DND-41 (cell line): ENCODE results near the gene PMF1.
A peak's percentile ranks its signal among the peaks of the same experiment; 100 is the strongest.

ENCODE experiments used
- ATAC-seq: fragments of 200-7000 bp; cut with Tn5 transposase; 3 replicates; pipeline ENCODE4 v1.9.1; 2021; ENCODE audit warnings: low read depth; ENCODE audit not compliant: insufficient read depth
- DNase-seq: peaks from one replicate; pipeline ENCODE4 v3.0.0-alpha.2; 2020
- H2AFZ ChIP-seq: 2 replicates; pipeline ENCODE4 v1.6.0; 2012; ENCODE audit warnings: low read depth, low read length
- H3K27ac ChIP-seq: 2 replicates; pipeline ENCODE4 v1.5.1; 2012; ENCODE audit warnings: low read length, inconsistent platforms
- H3K27me3 ChIP-seq: fragments of 200-600 bp; sonication (generic); 2 replicates; pipeline ENCODE4 v1.6.0; 2012; ENCODE audit warnings: low read length, mild to moderate bottlenecking, inconsistent platforms; ENCODE audit not compliant: insufficient read depth, poor library complexity
- H3K36me3 ChIP-seq: 2 replicates; pipeline ENCODE4 v1.5.1; 2012; ENCODE audit warnings: low read length, inconsistent platforms; ENCODE audit not compliant: insufficient read depth
- H3K4me1 ChIP-seq: 2 replicates; pipeline ENCODE4 v1.5.1; 2012; ENCODE audit warnings: mild to moderate bottlenecking, low read length; ENCODE audit not compliant: insufficient read depth
- H3K4me2 ChIP-seq: 2 replicates; pipeline ENCODE4 v1.6.0; 2012; ENCODE audit warnings: mild to moderate bottlenecking, moderate library complexity, low read length, inconsistent platforms; ENCODE audit not compliant: insufficient read depth
- H3K4me3 ChIP-seq, 2 experiments: fragments of 200-600 bp in 1 of 2; shearing (Covaris generic) in 1 of 2; 2 replicates each; pipeline ENCODE4 v1.5.1; 2012 to 2016; ENCODE audit warnings: inconsistent platforms in 2 of 2, low read length in 2 of 2, mild to moderate bottlenecking in 2 of 2, low read depth in 1 of 2, moderate library complexity in 1 of 2
- H3K79me2 ChIP-seq: 2 replicates; pipeline ENCODE4 v1.6.0; 2012; ENCODE audit warnings: low read length, inconsistent platforms; ENCODE audit not compliant: insufficient read depth
- H3K9ac ChIP-seq: 2 replicates; pipeline ENCODE4 v1.6.0; 2012; ENCODE audit warnings: low read depth, mild to moderate bottlenecking, inconsistent platforms, low read length, moderate library complexity
- H3K9me3 ChIP-seq: 2 replicates; pipeline ENCODE4 v1.5.1; 2012; ENCODE audit warnings: low read length, moderate library complexity, mild to moderate bottlenecking, inconsistent platforms; ENCODE audit not compliant: insufficient read depth, severe bottlenecking
- H4K20me1 ChIP-seq: 2 replicates; pipeline ENCODE4 v1.6.0; 2012; ENCODE audit warnings: low read length; ENCODE audit not compliant: insufficient read depth
- EZH2 ChIP-seq: IDR thresholded peaks from 3 replicates; pipeline ENCODE4 v1.6.1; 2012; ENCODE audit warnings: borderline replicate concordance, low read depth, mild to moderate bottlenecking, moderate library complexity, low read length, inconsistent platforms; ENCODE audit not compliant: severe bottlenecking
- TF ChIP-seq, protein P1 (sequence below): IDR thresholded peaks from 2 replicates; pipeline ENCODE4 v1.5.1; 2012; ENCODE audit warnings: borderline replicate concordance, low read length, moderate library complexity, mild to moderate bottlenecking; ENCODE audit not compliant: poor library complexity, severe bottlenecking; ENCODE audit errors: extremely low read depth

Gene PMF1

DNA sequence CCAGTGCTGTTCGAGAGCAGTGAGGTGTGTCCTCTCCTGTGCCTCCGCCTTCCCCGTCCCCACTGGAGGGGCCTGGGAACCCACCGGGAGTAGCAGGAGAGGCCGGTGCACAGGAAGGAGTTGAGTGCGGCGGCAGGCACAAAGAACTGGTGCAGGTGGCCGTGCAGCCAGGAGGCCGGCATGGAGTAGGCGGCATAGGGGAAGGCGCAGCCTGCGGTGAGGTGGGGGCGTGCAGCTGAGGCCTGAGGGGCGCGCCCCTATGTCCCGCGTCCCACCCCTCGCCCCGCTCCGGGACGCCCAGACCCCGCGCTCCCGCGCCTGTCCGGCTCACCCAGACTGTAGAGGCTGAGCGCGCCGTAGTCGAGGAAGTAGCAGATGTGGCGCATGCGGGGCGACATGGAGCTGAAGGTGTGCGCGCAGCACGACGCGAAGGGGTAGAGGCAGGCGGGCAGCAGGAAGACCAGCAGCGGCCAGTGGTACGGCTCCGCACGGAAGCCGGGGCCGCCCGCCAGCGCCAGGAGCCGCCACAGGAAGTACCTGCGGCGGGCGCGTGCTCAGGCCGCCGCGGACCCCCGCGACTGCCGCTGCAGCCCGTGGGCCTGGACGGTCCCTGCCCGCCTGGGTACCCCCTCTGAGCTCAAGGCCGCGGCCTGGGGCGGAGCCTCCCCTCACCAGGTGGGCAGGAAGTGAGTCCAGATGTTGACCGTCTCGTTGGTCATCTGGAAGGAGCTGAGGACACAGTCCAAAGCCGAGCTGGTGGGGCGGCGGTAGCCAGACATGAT is 32.8 kb downstream of the PMF1 start:
- H3K4me3 ChIP-seq: no peak overlapping the region
- H3K4me2 ChIP-seq: no peak overlapping the region
- no peaks in the 10 kb centered on the region for H3K4me1 ChIP-seq
- no peak for TF ChIP-seq EZH2
- TF ChIP-seq, protein P1, sequence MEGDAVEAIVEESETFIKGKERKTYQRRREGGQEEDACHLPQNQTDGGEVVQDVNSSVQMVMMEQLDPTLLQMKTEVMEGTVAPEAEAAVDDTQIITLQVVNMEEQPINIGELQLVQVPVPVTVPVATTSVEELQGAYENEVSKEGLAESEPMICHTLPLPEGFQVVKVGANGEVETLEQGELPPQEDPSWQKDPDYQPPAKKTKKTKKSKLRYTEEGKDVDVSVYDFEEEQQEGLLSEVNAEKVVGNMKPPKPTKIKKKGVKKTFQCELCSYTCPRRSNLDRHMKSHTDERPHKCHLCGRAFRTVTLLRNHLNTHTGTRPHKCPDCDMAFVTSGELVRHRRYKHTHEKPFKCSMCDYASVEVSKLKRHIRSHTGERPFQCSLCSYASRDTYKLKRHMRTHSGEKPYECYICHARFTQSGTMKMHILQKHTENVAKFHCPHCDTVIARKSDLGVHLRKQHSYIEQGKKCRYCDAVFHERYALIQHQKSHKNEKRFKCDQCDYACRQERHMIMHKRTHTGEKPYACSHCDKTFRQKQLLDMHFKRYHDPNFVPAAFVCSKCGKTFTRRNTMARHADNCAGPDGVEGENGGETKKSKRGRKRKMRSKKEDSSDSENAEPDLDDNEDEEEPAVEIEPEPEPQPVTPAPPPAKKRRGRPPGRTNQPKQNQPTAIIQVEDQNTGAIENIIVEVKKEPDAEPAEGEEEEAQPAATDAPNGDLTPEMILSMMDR: no peak
- no peak overlapping the region for H3K27ac ChIP-seq
- H3K9ac ChIP-seq: no peak overlapping the region
- H3K79me2 ChIP-seq: no peaks in the 10 kb centered on the region
- no peaks in the 10 kb centered on the region for H3K9me3 ChIP-seq
- no peaks in the 10 kb centered on the region for H3K27me3 ChIP-seq
- H3K36me3 ChIP-seq: peaks cover 22% of the 10 kb centered on the region
- H4K20me1 ChIP-seq: peaks cover 17% of the 10 kb centered on the region
- no peak overlapping the region for H2AFZ ChIP-seq
- DNase-seq (no peak), ATAC-seq (no peak)

DNA sequence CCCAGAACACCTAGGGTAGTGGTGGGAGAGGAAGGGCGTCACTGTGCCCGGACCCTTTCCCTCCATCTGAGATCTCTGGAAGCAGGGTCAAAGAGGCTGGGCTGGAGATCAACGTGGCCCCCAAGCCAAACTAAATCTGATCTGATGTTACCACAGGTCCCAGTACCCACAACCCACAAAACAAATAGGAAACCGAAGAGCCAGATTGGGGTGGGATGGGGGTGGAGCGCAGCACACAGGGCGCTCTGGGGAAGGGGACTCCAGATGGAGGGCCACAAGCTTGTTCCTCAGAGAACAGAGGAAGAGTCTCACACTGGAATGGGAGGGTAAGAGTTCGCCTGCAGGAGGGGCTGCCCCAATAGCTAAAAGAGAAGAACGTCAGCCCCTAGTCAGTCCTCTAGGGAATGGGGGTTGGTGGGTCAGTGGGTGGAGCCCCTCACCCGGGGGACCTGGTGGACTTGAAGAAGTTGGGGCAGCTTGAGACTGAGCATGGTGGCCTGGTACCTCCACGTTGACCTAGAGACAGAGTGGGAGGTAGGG is 33.5 kb downstream of the PMF1 start:
- H3K27ac ChIP-seq: no peak overlapping the region
- H3K9ac ChIP-seq: no peak overlapping the region
- H3K4me2 ChIP-seq: no peak overlapping the region
- no peaks in the 10 kb centered on the region for H3K4me1 ChIP-seq
- H3K36me3 ChIP-seq: peaks cover 26% of the 10 kb centered on the region
- H4K20me1 ChIP-seq: peaks cover 17% of the 10 kb centered on the region
- no peak overlapping the region for H3K4me3 ChIP-seq
- H3K27me3 ChIP-seq: no peaks in the 10 kb centered on the region
- TF ChIP-seq EZH2: no peak
- TF ChIP-seq, protein P1: no peak
- no peak overlapping the region for H2AFZ ChIP-seq
- no peaks in the 10 kb centered on the region for H3K9me3 ChIP-seq
- no peak for DNase-seq
- ATAC-seq: 0 out of 3 replicates have a peak, but pooled peaks have one; percentile 3
- H3K79me2 ChIP-seq: no peaks in the 10 kb centered on the region

DNA sequence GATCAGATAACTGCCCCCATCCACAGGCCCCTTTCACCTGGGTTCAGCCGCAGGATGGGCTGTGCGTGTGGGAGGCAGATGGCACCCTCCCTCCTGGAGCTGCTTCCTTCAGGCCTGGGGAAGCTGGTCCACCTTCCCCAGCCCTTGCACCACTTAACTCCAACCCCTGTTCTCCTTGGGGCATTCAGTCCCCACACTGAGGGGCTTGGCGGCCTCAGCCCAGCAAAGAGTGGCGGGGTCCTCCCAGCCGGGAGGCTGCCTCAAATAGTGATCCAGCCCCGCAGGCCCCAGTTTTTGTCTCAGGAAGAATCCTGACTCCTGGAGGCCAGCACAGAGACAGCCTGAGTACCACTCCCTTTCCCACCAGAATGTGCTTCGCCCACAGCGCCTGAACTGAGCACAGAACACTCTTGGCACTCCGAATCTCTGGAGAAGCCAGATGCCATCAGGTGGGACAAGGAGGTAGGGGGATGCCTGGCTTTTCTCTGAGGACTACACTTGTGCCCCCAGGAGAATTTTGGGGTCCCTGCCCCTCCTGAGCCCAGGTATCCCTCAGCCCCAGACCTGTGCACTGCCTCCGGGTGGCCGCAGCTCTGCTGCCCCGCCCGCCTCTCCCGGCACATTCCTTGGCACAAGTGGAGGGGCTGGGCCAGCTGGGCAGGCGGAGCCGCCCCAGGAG is 34.1 kb downstream of the PMF1 start:
- DNase-seq: no peak
- peak; percentile 15; the same call in 2 of the 3 replicates for ATAC-seq
- Histone ChIP-seq H3K79me2 (no peaks in the 10 kb centered on the region), H3K4me2 (no peak overlapping the region), H2AFZ (no peak overlapping the region), H3K9ac (no peak overlapping the region), H3K9me3 (no peaks in the 10 kb centered on the region), H3K27me3 (no peaks in the 10 kb centered on the region), H3K4me3 (no peak overlapping the region), H3K36me3 (peaks cover 32% of the 10 kb centered on the region), H3K4me1 (no peaks in the 10 kb centered on the region), H4K20me1 (peaks cover 17% of the 10 kb centered on the region), H3K27ac (no peak overlapping the region)
- TF ChIP-seq EZH2: no peak
